Measurements from ENCODE around the gene GTF3C2. TPM values are rescaled to one million over a fixed set of nuclear protein-coding genes. Genes with fewer than 3 reads are reported as not detected.

The GTF3C2 gene
- total and polyA plus RNA-seq, 2 of the 13 experiments (the other 11 are each of a cell fraction or from before 2014, with no cell fraction given): 77.5 to 130 TPM

GRCh38 chr2:27370816-27371620 lies 14.5 kb upstream of the GTF3C2 start (continued):
- no peak for TF ChIP-seq NFE2L2 (IDR thresholded peaks at IDR 0.05; ENCODE audit: low read length)
- TF ChIP-seq ZBTB46 (CRISPR knock-in tag; IDR thresholded peaks at IDR 0.05; ENCODE audit: borderline replicate concordance): no peak
- TF ChIP-seq CREB3 (CRISPR knock-in tag; IDR thresholded peaks at IDR 0.05): no peak
- 0 out of 2 replicates have a peak, but pooled peaks have one; percentile 37 for TF ChIP-seq CHD2 (IDR thresholded peaks at IDR 0.05; ENCODE audit: low read depth, low read length)
- no peak for TF ChIP-seq CEBPB (IDR thresholded peaks at IDR 0.05; ENCODE audit: borderline replicate concordance, low read depth, low read length)
- TF ChIP-seq HINFP (CRISPR knock-in tag; IDR thresholded peaks at IDR 0.05; ENCODE audit: low read depth): no peak
- peak; percentile 69; the same call in 2 of the 3 replicates for TF ChIP-seq MXI1 (IDR thresholded peaks at IDR 0.05; ENCODE audit: borderline replicate concordance, low read depth, low read length)
- TF ChIP-seq SMAD1 (CRISPR knock-in tag; IDR thresholded peaks at IDR 0.05; ENCODE audit: borderline replicate concordance, low read depth): no peak; the same call in 1 of the 2 replicates
- no peak for TF ChIP-seq HMGA1 (CRISPR knock-in tag; conservative IDR thresholded peaks at IDR 0.05)
- no peak for TF ChIP-seq HHEX (CRISPR knock-in tag; IDR thresholded peaks at IDR 0.05)
- no peak for TF ChIP-seq MED1 (CRISPR knock-in tag; IDR thresholded peaks at IDR 0.05)
- TF ChIP-seq NCOR1 (IDR thresholded peaks at IDR 0.05; ENCODE audit: borderline replicate concordance, low read length): no peak
- TF ChIP-seq DPF2 (CRISPR knock-in tag; IDR thresholded peaks at IDR 0.05; ENCODE audit: borderline replicate concordance, low read depth): no peak
- no peak for TF ChIP-seq ZNF770 (CRISPR knock-in tag; IDR thresholded peaks at IDR 0.05)
- no peak for TF ChIP-seq ZNF678 (CRISPR knock-in tag; IDR thresholded peaks at IDR 0.05)
- no peak; the same call in 1 of the 2 replicates for TF ChIP-seq CAMTA2 (CRISPR knock-in tag; IDR thresholded peaks at IDR 0.05; ENCODE audit: borderline replicate concordance)
- no peak for TF ChIP-seq ZMAT5 (CRISPR knock-in tag; IDR thresholded peaks at IDR 0.05; ENCODE audit: borderline replicate concordance, low read depth)
- TF ChIP-seq HNF1B (CRISPR knock-in tag; IDR thresholded peaks at IDR 0.05): no peak
- TF ChIP-seq ATF7-NPFF (CRISPR knock-in tag; IDR thresholded peaks at IDR 0.05; ENCODE audit: low read depth): no peak
- no peak for TF ChIP-seq HDAC2 (CRISPR knock-in tag; IDR thresholded peaks at IDR 0.05)
